Heart left ventricle (tissue), 16 donors: ENCODE data around the gene ERBB4. TPM values are rescaled to one million over a fixed set of nuclear protein-coding genes. Genes with fewer than 3 reads are reported as not detected.

Experiments used
- ATAC-seq, 4 donors: fragments of 200-7000 bp; cut with Tn5 transposase; one replicate each; pipeline ENCODE4 v1.9.1; 2020 to 2022; ENCODE audit warnings: moderate library complexity in 4 of 4, mild to moderate bottlenecking in 3 of 4, moderate number of reproducible peaks in 1 of 4
- DNase-seq, 5 donors: peaks; one replicate each; pipeline ENCODE4 v3.0.0-alpha.2; 2020
- H3K27ac ChIP-seq, 12 donors: fragments of 200-600 bp; sonication (generic) in 4 of 12; one replicate each; pipeline versions ENCODE4 v1.5.0 to v1.8.0; 2016 to 2022; ENCODE audit warnings: mild to moderate bottlenecking in 2 of 12
- H3K27me3 ChIP-seq, 9 donors: fragments of 200-600 bp; sonication (generic) in 2 of 9; one replicate each; pipeline versions ENCODE4 v1.5.1 to v1.8.0; 2016 to 2022; ENCODE audit warnings: mild to moderate bottlenecking in 3 of 9
- H3K36me3 ChIP-seq, 9 donors: fragments of 200-600 bp; sonication (generic) in 2 of 9; one replicate each; pipeline versions ENCODE4 v1.5.0 to v1.8.0; 2018 to 2022; ENCODE audit warnings: mild to moderate bottlenecking in 2 of 9
- H3K4me1 ChIP-seq, 12 donors: fragments of 200-600 bp; sonication (generic) in 4 of 12; one replicate each; pipeline versions ENCODE4 v1.5.0 to v1.8.0; 2016 to 2022; ENCODE audit warnings: mild to moderate bottlenecking in 3 of 12
- H3K4me3 ChIP-seq, 12 donors: fragments of 200-600 bp; sonication (generic) in 4 of 12; one replicate each; pipeline versions ENCODE4 v1.5.0 to v1.8.0; 2017 to 2022; ENCODE audit warnings: mild to moderate bottlenecking in 9 of 12, moderate library complexity in 4 of 12
- H3K9me3 ChIP-seq, 12 donors: fragments of 200-600 bp; sonication (generic) in 4 of 12; one replicate each; pipeline versions ENCODE4 v1.5.0 to v1.8.0; 2016 to 2022; ENCODE audit warnings: mild to moderate bottlenecking in 1 of 12
- POLR2A ChIP-seq, 2 donors: fragments of 450-650 bp; IDR thresholded peaks; one replicate each; pipeline ENCODE4 v1.6.1; 2017; ENCODE audit warnings: antibody characterized with exemption in 2 of 2, mild to moderate bottlenecking in 2 of 2, moderate library complexity in 2 of 2
- WGBS, 4 donors: extraction: QIAGEN DNeasy Blood & Tissue Kit in 2 of 4; methylation state at CpG; one replicate each; pipeline versions ENCODE4 v1.1.5 to v1.1.7; 2013 to 2018; 5-methylcytosine and 5-hydroxymethylcytosine counted together
- intact Hi-C, 10 donors: fragments of 100-400 bp; cut with DNase I; formaldehyde crosslinking; loops; one replicate each; pipeline versions ENCODE4 v1.11.1 to v1.14.2; 2022
- polyA plus RNA-seq, 2 donors: library from polyadenylated mRNA; stranded (reverse); fragments of 200-250 nt; gene quantifications; one replicate each; pipeline ENCODE4 v1.2.3, GENCODE V29; 2013
- total RNA-seq, 9 donors: library from RNA; depleted of rRNA in 2 of 9; stranded (reverse); fragments of >200 nt in 2 of 9; fragmentation: NEBNext Ultra II Directional in 3 of 9; extraction: Animal tissue kit (Norgen Biotek cat#: 25700) in 3 of 9; gene quantifications; one replicate each; pipeline versions ENCODE4 v1.1.0 to v1.2.4, GENCODE V29; 2016 to 2023
- TF ChIP-seq, protein P1 (sequence below), 12 donors: fragments of 200-600 bp; sonication (generic) in 4 of 12; IDR thresholded peaks; one replicate each; pipeline versions ENCODE4 v1.5.0 to v1.8.0; 2018 to 2022; ENCODE audit warnings: antibody characterized with exemption in 12 of 12, mild to moderate bottlenecking in 5 of 12
- donor health status: ischemic (EF 13 %, LVEDD 7.1; RV severe dilation, severe dysfunction).
- donor health status: healthy with polysubstance abuse.
- donor health status: DM: no; HTN: yes; CAD: no.
- donor health status: DM: no; HTN: no; CAD: no.
- donor health status: ischemic (EF 25% LVEDD 6.9; RV normal size, moderate dysfunction).
- donor health status: ischemic (EF 25% LVEDD 5.7; RV mildly dilated, moderate dysfunction).
- donor health status: healthy.
- donor health status: DM: yes; HTN: yes; CAD: no.
- donor health status: ischemic (EF 35%, LVEDD 5.7; RV mildly dilated, moderate dysfunction).
- donor health status: nonischemic (EF 11% LVEDD 7.7; RV severe dilation, severe dysfunction).
- donor health status: DM: yes; HTN: yes; CAD: no.
- donor health status: PGD.
- donor health status: ischemic (EF 29% LVEDD 5.4; RV normal size, mild dysfunction).
- donor health status: nonischemic (EF 23%, LVEDD 6.1; RV moderate dilation, normal function).

The ERBB4 gene
- total and polyA plus RNA-seq, 11 donors = 1.3 to 29.5 (median 11.7) TPM

DNA sequence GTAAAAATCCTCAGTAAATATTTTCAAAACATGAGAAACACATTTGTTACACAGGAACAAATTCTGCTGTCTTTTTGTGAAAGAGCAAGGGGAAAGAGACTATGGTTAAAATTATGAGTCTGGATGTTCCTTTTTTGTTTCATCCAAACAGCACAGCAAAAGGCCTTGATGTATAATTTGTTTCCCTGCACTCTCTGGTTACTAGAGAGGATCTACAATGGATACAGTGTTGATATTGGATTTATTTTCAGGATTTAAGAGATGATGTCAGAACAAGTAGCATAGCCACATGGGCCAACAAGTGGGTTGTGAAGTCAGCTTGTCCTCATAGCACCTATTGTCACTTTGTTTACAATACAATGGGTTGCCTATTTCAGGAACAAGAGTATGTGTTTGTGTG is 11.3 kb upstream of the ERBB4 start:
- DNase-seq (no peak), ATAC-seq (no peak)
- H3K27ac ChIP-seq = no peak overlapping the region
- no peaks in the 10 kb centered on the region for H3K27me3 ChIP-seq
- H3K4me3 ChIP-seq = no peak overlapping the region
- H3K36me3 ChIP-seq = no peaks in the 10 kb centered on the region
- H3K4me1 ChIP-seq = peaks cover 0 to 7% (median 0%) of the 10 kb centered on the region in 12 donors
- no peaks in the 10 kb centered on the region for H3K9me3 ChIP-seq
- intact Hi-C loops = loop anchor here in 6 of 10 donors (5.0 to 10.0 kb wide), 8 partner anchors 405 to 1463 kb away; no protein-coding TSS in a partner anchor
- no peak for TF ChIP-seq POLR2A (IDR thresholded peaks at IDR 0.05)
- TF ChIP-seq, protein P1, sequence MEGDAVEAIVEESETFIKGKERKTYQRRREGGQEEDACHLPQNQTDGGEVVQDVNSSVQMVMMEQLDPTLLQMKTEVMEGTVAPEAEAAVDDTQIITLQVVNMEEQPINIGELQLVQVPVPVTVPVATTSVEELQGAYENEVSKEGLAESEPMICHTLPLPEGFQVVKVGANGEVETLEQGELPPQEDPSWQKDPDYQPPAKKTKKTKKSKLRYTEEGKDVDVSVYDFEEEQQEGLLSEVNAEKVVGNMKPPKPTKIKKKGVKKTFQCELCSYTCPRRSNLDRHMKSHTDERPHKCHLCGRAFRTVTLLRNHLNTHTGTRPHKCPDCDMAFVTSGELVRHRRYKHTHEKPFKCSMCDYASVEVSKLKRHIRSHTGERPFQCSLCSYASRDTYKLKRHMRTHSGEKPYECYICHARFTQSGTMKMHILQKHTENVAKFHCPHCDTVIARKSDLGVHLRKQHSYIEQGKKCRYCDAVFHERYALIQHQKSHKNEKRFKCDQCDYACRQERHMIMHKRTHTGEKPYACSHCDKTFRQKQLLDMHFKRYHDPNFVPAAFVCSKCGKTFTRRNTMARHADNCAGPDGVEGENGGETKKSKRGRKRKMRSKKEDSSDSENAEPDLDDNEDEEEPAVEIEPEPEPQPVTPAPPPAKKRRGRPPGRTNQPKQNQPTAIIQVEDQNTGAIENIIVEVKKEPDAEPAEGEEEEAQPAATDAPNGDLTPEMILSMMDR (IDR thresholded peaks at IDR 0.05) = no peak

DNA sequence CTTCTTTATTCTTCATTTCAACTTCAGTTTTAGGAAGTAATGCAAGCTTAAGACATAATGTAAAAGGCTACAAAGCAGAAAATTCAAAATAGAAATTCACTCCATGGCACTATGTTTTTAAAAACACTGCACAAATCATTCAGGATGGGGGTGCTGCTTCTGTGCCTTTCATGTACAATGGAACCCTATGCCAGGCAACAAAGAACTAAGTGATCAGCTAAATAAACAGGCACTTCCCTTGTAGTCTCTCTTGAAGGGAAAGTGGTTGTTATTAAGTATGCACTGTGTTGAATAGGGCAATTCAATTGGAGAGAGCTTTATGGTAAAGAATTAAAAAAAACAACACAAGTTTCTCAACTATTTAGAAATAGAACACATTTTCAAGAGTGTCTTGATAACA is 10.9 kb upstream of the ERBB4 start:
- intact Hi-C loops = loop anchor here in 6 of 10 donors (5.0 to 10.0 kb wide), 7 partner anchors 405 to 807 kb away; no protein-coding TSS in a partner anchor
- Histone ChIP-seq H3K27me3 (no peaks in the 10 kb centered on the region), H3K9me3 (no peaks in the 10 kb centered on the region), H3K4me3 (no peak overlapping the region), H3K36me3 (no peaks in the 10 kb centered on the region), H3K27ac (no peak overlapping the region), H3K4me1 (peaks cover 0 to 7% (median 0%) of the 10 kb centered on the region in 12 donors)
- TF ChIP-seq, protein P1 (IDR thresholded peaks at IDR 0.05) = no peak
- TF ChIP-seq POLR2A (IDR thresholded peaks at IDR 0.05) = no peak
- ATAC-seq (no peak), DNase-seq (no peak)

DNA sequence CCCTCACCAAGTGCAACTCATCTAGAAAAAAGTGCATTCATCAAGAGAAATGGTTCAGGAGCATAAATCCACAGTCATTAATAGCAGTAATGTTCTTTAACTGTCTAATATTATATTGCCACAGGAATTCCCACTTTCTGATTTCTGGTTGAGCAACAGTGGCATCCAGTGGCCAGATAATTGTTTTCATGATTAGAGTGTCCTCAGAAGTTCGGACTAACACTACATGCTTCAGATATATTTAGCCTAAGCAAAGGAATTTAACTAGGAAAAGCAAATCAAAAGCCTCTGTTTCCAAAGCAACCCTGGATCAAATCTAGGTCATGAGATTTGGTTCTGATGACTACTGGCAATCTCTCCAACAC is 9.8 kb upstream of the ERBB4 start:
- TF ChIP-seq, protein P1 (IDR thresholded peaks at IDR 0.05) = peak; percentile 12 to 64 (median 50)
- no peak for TF ChIP-seq POLR2A (IDR thresholded peaks at IDR 0.05)
- intact Hi-C loops = loop anchor here in 7 of 10 donors (1.0 to 10.0 kb wide), 8 partner anchors 404 to 806 kb away; no protein-coding TSS in a partner anchor
- no peaks in the 10 kb centered on the region for H3K36me3 ChIP-seq
- WGBS, 4 donors = 5 to 22% (median 11%) methylated on average over 1 of the region's 1 CpG
- peaks cover 0 to 7% (median 0%) of the 10 kb centered on the region in 12 donors for H3K4me1 ChIP-seq
- H3K9me3 ChIP-seq = no peaks in the 10 kb centered on the region
- ATAC-seq (peak in 3 of 4 donors; percentile 73 to 85 (median 82)), DNase-seq (peak in 1 of 5 donors; percentile 22)
- no peaks in the 10 kb centered on the region for H3K27me3 ChIP-seq
- H3K27ac ChIP-seq = no peak overlapping the region
- no peak overlapping the region for H3K4me3 ChIP-seq

DNA sequence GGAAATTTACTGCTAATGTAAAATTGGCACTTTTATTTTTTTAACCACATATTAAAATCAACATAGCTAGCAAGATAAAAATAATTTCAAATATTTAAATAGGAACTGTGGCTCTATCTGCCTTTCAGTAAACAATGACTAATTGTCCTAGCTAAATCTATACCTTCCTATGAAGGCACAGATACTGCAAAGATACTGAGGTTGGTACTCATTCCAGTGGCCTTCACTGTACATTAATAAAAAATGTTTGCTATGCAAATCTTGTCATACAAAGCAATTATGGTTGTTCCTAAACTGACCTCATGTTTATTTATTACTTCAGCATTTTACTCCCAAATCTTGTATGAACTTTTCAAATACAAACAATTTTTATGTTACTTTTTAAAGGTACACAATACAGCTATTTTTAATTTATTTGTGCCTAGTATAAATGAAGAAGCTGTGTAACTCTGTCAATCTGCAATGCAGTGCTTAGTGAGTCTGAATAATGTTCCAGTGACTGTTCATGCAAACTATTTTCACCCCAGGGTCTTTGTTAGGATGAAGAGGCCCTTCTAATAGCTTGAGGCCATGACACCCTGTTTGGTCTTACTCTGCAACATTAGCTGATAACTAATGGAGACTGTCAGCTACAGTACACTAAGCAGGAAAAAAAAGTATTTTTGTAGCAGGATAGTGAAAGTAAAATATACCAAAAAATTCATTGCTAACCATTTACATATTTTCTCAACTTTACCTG is 9.3 kb upstream of the ERBB4 start:
- Histone ChIP-seq H3K27ac (no peak overlapping the region), H3K4me1 (peaks cover 0 to 7% (median 0%) of the 10 kb centered on the region in 12 donors), H3K36me3 (no peaks in the 10 kb centered on the region), H3K9me3 (no peaks in the 10 kb centered on the region), H3K4me3 (no peak overlapping the region), H3K27me3 (no peaks in the 10 kb centered on the region)
- no peak for TF ChIP-seq POLR2A (IDR thresholded peaks at IDR 0.05)
- TF ChIP-seq, protein P1 (IDR thresholded peaks at IDR 0.05) = no peak
- peak in 1 of 4 donors; percentile 26 for ATAC-seq
- no peak for DNase-seq
- intact Hi-C loops = loop anchor here in 7 of 10 donors (1.0 to 10.0 kb wide), 8 partner anchors 403 to 806 kb away; no protein-coding TSS in a partner anchor
